Tibial nerve (tissue), 4 donors: ENCODE results near the gene KRTAP10-9.

Experiments
- CTCF ChIP-seq, 5 experiments: fragments of 200-600 bp in 3 of 5; fragments of 450-650 bp in 2 of 5; sonication (generic) in 3 of 5; IDR thresholded peaks; one replicate each; pipeline ENCODE4 v1.5.1; 2016 to 2019; ENCODE audit warnings: antibody characterized with exemption in 5 of 5, mild to moderate bottlenecking in 3 of 5, moderate library complexity in 2 of 5
- EP300 ChIP-seq, 2 donors: sonication (generic); formaldehyde crosslinking; IDR thresholded peaks; one replicate each; pipeline ENCODE4 v1.6.1; 2017; ENCODE audit warnings: antibody characterized with exemption in 2 of 2, mild to moderate bottlenecking in 1 of 2
- POLR2A ChIP-seq, 2 donors: fragments of 450-650 bp; IDR thresholded peaks; one replicate each; pipeline ENCODE4 v1.6.1; 2017; ENCODE audit warnings: antibody characterized with exemption in 2 of 2, mild to moderate bottlenecking in 2 of 2, moderate library complexity in 2 of 2

- TF ChIP-seq CTCF (IDR thresholded peaks at IDR 0.05), result no peak
- TF ChIP-seq POLR2A (IDR thresholded peaks at IDR 0.05), result no peak
- TF ChIP-seq EP300 (IDR thresholded peaks at IDR 0.05), result no peak
Measured at GRCh38 chr21:44594406-44594916, 32.4 kb upstream of the KRTAP10-9 start.
